Stimulated activated CD8-positive, alpha-beta memory T cell treated with anti-CD3 and anti-CD28 coated beads, Interleukin-7, amount 100 ng/mL, for 1 hour (primary cell): Measurements from ENCODE around the gene B9D2.
A peak's percentile ranks its signal among the peaks of the same experiment; 100 is the strongest.

Experiments
- DNase-seq, 2 donors: peaks; one replicate each; pipeline ENCODE4 v3.0.0-alpha.2; 2020; ENCODE audit warnings: low read depth in 2 of 2

The B9D2 gene

GRCh38 chr19:41327576-41328156, 36.3 kb downstream of the B9D2 start:
- peak; percentile 61 to 73 for DNase-seq

- no peak for DNase-seq
Measured at GRCh38 chr19:41327076-41327575, 36.8 kb downstream of the B9D2 start.

GRCh38 chr19:41325947-41326706, 37.8 kb downstream of the B9D2 start:
- DNase-seq, result no peak

GRCh38 chr19:41325640-41325946, 38.4 kb downstream of the B9D2 start:
- no peak for DNase-seq

- no peak for DNase-seq
Measured at GRCh38 chr19:41324921-41325639, 38.9 kb downstream of the B9D2 start.

GRCh38 chr19:41324231-41324702, 39.7 kb downstream of the B9D2 start:
- no peak for DNase-seq

GRCh38 chr19:41323430-41324125, 40.4 kb downstream of the B9D2 start:
- no peak for DNase-seq

- no peak for DNase-seq
Measured at GRCh38 chr19:41323023-41323422, 40.9 kb downstream of the B9D2 start.

- DNase-seq, result no peak
Measured at GRCh38 chr19:41322451-41322850, 41.5 kb downstream of the B9D2 start.

GRCh38 chr19:41321600-41322270, 42.2 kb downstream of the B9D2 start:
- DNase-seq, result no peak

- no peak for DNase-seq
Measured at GRCh38 chr19:41321204-41321599, 42.7 kb downstream of the B9D2 start.

- DNase-seq, result no peak
Measured at GRCh38 chr19:41320568-41320967, 43.4 kb downstream of the B9D2 start.

- DNase-seq, result no peak
Measured at GRCh38 chr19:41320185-41320518, 43.8 kb downstream of the B9D2 start.

- no peak for DNase-seq
Measured at GRCh38 chr19:41319500-41320184, 44.3 kb downstream of the B9D2 start.

GRCh38 chr19:41318696-41319499, 45.1 kb downstream of the B9D2 start:
- no peak for DNase-seq

GRCh38 chr19:41316306-41316920, 47.5 kb downstream of the B9D2 start:
- no peak for DNase-seq

GRCh38 chr19:41311613-41312012, 52.3 kb downstream of the B9D2 start:
- DNase-seq, result no peak

GRCh38 chr19:41311072-41311471, 52.9 kb downstream of the B9D2 start:
- DNase-seq, result no peak

- DNase-seq, result peak; percentile 78 to 82
Measured at GRCh38 chr19:41310033-41310831, 53.7 kb downstream of the B9D2 start, which contains the start of gene CCDC97. TSS of gene CCDC97 (plus strand) at chr19:41310172. CDS start at chr19:41310311, 139 bp downstream.
